GM18870 (cell line): ENCODE data around the gene PRPF6.

Experiments used
- ATAC-seq: cut with Tn5 transposase; IDR thresholded peaks from one replicate; pipeline ENCODE4 v1.9.1; 2021; ENCODE audit warnings: moderate library complexity; ENCODE audit not compliant: unreplicated experiment

The PRPF6 gene

DNA sequence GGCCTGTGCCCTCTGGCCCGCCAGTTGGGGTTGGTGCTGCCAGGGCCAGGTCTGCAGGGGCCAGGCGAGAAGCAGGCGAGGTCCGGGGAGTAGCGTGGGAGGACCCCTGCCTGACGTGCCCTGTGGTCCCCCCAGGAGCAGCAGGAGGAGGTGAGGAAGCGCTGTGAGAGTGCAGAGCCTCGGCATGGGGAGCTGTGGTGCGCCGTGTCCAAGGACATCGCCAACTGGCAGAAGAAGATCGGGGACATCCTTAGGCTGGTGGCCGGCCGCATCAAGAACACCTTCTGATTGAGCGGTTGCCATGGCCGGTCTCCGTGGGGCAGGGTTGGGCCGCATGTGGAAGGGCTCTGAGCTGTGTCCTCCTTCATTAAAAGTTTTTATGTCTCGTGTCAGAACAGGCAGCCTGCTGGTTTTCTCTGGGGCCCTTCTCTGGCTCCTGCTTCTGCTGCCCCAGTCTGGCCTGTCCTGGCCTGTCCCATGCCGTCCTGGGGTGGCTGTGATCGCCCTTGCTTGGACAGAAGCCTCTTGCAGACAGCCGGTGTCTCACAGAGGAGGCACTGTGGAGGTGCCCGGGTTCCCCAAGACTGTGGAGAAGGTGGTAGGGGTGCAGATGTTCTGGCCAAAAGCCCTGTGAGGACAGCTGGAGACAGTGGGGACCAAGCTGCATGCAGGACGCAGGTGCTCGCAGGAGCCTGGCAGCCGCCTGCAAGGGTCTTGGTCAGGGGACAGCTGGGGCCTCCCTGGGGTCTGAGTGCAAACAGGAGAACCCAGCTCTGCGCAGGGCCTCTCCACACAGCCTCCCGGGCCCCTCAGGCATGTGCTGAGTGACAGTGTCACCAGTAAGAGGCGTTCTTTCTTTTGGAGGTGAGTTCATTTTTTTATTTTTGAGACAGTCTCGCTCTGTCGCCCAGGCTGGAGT lies 52.0 kb downstream of the PRPF6 start:
- ATAC-seq = no peak

DNA sequence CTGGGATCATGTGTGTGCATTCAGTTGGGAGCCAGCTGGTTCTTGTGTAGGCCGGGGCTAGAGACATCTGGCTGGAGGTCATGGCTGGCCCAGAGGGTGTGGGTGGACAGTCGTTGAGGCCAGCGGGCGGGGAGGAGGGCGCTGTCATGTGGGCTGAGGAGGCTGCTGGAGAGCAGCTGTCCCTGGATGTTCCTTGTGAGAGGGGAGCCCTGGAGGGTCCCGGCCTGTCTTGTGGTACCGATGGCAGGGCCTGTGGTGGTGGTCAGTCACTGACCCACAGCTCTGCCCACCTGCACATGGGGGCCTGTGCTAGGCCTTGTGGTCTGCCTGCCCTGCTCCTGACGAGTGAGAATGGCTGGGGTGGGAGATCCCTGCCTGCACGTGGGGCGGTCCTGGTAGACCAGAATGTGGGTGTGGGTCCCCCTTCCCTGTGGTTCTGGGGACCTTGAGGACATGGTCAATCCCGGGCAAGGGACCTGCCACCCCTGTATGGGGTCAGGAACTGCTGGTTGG lies 53.1 kb downstream of the PRPF6 start:
- no peak for ATAC-seq

DNA sequence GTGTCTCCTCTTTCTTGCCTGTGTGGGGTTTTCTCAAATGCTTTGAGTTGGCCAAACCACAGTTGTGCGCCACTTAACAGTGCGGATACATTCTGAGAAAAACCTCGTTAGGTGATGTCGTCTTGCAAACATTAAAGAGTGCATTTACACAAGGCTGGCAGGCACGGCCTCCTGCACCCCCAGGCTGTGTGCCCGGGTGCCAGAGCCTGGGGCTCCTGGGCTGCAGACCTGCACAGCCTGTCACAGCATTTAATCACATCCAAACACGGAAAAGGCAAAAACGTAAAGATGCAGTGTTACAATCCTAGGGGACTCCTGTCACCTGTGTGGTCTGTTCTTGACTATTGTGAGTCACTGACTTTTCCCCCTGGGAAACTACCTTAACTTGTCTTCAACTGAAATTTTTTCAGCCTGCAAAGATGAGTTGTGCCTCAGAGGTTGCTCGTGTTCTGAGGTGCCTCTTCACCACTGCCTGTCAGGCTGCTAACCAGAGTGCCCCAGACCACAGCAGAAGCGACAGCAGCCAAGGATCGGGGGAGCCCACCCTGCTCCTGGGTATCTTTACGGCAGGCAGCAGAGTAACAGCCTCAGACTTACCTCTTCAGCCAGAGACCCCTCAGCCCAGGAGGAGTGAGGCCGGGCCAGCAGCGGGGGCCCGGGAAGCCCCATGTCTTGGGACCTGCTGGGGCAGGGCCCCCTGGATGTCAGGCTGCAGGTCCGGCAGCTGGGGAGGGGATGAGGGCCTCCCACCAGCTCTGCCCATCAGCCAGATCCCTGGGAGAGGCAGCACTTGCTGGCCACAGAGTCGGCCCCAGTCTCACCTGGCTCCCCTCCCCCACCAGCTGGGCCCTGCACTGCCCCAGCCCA lies 54.4 kb downstream of the PRPF6 start:
- no peak for ATAC-seq

DNA sequence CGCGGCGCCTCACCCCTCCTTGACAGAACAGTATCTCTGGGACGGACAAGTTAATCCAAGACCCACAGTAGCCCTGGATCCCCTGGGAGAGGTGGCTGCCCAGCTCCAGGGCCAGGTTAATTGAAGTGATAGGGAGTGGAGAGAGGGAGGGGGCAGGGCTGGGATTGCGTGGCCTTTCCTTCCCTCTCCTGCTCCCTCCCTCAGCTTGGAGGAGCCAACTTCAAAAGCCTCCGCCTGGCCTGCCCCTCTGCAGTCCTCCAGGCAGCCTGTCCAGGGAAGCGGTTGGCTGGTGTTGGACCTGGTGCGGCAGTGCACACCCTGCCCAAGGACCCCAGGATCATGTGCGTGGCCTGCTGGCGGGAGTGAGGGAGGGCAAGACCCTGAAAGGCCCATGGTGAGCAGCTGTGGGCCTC lies 55.0 kb downstream of the PRPF6 start, which contains the start of gene C20orf204:
Gene C20orf204 (plus strand): TSS at position 250 of the 413 bp plus-strand sequence. CDS start 142 bp downstream, at position 392.
- ATAC-seq = no peak

DNA sequence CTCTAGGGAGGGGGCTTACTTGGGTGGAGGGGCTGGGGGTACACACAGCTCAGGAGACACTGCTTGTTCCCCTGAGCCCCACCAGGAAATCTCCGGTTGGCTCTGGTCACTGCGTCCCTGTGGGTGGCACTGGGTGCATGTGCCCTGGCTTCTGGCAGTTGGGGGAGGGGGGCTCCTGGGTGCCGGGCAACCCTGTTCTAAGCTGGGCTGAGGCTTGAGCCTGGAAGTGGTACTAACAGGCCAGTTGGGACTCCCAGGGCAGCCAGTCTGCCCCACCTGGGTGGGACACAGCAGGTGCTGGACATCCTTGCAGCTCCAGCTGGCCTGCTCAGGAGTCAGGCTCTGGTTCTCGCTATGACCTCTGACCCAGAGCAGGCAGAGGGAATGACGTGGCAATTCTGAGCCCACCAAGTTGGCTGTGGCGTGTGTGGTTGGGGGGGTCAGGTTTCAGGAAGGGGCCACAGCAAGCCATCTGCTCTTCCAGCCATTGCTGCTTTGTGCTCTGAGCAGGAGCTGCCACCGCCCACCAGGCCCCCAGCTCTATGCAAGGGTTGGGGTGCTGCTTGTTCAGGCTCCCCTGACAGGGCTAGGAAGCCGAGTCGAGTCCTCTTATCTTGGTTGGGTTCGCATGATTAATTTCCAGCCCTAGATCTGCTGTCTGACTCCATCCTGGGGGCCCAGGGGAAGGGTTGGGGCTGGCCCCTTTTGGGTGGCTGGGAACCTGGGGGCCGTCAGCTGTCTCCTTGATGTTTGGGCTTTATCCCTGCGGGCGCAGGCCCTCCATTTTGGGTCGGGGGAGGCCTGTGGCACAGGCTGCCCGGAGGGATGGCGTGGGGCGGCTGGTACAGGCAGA lies 55.6 kb downstream of the PRPF6 start:
- ATAC-seq = no peak

DNA sequence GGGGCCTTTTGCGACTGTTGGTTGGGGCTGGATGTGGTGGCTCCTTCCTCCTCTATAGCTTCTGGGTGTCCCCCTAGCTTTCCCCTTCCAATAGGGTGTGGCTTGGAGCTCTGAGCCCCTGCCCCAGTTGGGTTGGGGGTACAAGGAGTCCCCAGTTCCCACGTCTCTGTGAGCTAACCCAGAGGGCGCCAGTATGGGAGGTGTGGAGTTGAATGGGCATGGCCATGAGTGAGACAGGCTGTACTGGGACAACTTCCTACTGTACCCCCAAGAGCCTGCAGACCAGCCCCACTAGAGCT lies 56.2 kb downstream of the PRPF6 start:
- ATAC-seq = no peak

DNA sequence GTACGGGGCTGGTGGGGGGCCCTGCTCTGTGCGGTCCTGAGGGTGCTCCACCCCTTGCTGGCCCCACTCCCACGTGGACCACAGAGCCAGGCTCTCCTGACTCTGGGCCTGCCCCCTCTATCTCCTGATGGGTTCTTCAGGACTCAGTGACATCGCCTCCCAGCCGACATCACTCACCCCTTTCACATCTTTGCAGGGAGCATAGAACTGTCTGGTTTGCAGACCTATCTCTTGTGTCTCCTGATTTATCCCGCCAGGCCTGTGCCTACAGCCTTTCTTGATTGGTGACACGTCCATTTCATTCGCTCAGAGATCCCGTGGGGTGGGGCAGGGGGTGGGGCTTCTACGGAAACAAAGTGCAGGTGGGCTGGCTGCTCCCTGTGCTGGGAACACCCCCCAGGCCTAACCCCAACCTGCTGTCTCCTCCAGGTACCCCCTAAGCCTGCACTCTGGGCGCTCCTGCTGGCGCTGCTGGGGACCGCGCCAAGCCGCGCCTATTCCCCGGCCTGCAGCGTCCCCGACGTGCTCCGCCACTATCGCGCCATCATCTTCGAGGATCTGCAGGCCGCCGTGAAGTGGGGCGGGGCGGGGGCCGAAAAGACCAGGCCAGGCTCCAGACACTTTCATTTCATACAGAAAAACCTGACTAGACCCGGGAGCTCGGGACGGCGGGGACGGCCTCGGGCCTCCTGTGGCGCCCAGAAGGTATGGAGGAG lies 56.7 kb downstream of the PRPF6 start:
- no peak for ATAC-seq

DNA sequence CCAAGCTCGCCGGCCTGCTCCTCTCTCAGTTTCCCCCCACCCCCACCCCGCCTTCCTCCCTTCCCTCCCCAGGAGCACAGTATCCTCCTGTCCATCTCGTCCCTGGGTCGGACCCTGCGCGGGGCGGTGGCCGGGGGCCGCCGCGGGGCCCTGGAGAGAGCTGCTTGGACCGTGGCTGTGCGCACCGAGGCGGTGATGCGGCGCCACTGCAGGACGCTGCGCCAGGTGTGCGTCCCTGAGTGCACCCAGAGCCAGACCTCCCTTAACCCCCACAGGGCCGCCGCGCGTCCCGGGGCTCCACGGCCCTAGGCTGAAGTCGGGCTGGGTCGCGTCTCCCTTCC lies 57.3 kb downstream of the PRPF6 start:
- no peak for ATAC-seq

DNA sequence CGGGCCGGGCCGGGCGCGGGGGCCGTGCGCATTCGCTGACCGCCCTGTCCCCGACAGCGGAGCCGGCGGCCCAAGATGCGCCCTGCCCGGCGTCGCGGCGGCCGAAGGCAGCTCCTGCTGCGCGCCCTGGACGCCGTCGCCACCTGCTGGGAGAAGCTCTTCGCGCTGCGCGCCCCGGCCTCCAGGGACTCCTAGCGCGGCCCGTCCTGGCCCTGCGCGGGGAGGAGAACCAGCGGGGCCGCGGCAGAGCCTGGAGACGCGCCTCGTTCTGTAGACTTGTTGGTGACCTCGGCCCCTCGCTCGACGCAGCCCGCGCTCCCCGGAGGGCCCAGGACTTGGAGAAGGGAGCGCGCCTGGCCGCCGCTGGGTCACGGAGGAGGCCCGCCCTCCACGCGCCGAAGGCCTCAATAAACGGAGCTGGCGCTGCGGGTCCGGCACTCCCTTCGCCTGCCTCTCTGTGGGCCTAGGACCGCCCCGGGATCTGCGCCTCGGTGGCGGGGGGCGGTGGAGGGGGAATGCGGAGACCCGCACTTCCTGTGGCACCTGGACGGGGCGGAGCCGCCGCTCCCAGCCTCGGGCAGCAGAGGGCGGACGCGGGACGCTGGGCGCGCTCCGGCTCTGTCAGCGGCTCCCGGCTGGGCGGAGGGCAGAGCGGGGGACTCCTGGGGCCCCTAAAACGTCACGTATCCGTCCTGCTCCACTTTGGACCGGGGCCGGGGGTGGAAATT lies 57.8 kb downstream of the PRPF6 start:
- no peak for ATAC-seq

DNA sequence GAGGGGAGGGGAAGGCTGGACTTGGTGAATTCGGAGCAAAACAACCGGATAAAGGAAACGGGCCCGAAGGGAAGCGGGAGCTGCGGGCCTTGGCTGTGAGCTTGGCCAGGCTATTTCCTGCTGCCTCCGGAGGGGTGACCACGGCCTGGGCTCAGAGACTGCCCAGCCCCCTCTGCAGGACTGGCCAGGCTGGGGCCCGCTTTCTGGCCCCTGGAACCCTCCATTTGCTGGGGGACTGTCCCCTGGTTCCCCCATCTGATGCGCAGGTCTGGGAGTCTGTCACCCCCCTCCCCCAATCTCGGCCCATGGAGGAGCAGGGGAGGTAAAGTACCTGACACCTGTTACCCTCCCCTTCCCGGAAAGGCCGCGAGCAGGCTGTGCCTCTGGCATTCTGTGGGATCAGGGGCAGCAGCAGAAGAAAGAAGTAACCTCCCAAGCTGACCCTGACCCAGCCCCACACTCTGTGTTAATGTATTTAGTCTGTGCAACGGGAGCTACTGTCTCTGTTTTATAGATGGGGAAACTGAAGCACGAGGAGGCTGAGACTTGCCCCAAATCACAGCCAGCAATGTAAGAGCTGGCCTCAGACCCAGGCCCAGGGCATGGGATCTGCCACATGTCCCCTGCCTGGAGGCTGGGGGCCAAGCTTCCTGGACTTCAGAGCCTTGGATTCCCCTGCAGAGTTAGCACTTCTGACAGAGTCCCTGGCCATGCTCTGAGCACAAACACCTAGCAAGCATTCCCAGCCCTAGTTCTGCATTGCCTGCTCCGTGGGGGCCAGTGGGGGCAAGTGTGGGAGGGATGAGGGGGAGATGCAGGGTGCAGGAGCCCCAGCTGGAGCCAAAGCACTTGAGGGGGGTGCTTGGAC lies 58.6 kb downstream of the PRPF6 start:
- ATAC-seq = no peak

DNA sequence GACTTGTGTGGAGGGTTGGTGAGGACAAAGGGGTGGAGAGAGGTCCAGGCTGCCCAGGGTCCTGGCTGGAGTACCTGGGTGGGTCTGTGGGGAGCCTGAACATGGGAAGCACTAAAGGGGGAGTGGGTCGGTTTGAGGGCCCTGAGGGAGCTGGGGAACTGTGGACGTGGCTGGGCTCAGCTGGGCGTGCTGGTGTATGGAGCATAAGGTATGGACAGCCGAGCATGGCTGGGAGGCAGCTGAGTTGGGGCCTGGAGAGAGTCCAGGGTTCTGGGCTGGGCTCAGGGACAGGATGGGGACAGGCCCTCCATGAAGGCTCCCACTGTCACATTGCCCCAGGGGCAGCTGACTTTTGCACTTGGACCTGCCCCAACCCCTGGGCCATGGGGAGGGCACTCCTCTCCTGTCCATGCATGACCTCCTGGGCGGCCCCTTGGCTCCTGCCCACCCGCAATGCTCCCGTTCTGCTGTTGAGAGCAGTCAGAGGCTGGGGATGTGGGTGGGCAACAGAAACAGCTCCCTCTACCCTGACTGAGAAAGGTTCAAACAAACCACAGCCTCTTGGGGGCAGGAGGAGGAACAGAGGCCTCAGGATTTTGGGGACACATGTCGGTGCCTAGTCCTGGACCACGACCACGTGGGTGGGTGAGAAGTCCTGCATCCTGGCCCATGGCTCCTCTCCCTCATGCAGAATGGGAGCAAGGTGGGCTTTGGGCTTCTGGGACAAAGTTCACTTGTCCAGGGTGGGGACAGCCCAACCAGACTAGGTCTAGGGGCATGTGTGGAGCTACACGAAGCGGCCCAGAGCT lies 59.5 kb downstream of the PRPF6 start:
- no peak for ATAC-seq

DNA sequence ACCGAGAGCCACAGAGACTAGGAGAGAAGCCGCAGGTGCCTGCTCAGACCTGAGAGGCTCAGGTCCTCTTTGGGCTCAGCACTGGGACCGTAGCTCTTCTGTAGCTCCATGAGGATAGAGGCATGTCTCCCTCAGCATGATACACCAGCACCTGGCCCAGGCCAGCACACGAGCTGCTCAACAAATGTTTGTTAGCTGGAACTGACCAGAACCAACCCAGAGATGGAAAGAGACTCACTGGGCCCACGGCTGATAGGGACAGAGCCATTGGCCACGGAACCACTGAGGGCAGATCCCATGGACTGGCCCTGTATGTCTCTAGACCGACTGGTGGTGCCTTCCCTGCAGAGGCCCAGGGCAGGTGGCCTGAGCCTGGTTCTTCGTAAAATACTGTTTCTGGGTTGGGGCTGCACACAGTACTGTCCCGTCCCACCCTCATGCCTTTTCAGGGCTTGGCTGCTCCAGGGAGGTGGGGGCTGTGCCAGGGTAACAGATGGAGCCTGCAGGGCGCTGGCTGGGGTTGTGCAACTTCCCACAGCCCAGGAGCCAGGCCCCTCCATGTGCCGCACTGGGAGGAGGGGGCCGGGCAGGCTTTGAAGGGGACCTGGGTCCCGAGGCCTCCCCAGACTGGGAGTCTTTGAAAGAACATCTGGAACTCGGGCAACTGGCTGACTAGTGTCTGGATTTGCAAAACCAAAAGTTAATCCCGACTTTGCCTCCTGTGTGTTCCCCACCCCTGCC lies 60.3 kb downstream of the PRPF6 start:
- ATAC-seq = no peak

DNA sequence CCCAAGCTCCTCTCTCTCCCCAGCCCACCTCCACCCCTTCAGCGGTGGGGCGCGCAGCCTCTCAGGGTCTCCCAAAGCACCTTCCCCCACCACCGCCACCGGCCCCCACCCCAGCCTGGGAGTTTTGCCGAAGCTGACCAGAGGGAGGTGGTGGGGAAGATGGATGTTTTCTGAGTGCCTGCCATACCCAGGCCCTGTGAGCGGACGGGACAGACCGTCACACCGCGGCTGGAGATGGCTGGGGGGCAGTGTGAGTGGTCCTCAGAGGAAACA lies 60.8 kb downstream of the PRPF6 start:
- no peak for ATAC-seq

DNA sequence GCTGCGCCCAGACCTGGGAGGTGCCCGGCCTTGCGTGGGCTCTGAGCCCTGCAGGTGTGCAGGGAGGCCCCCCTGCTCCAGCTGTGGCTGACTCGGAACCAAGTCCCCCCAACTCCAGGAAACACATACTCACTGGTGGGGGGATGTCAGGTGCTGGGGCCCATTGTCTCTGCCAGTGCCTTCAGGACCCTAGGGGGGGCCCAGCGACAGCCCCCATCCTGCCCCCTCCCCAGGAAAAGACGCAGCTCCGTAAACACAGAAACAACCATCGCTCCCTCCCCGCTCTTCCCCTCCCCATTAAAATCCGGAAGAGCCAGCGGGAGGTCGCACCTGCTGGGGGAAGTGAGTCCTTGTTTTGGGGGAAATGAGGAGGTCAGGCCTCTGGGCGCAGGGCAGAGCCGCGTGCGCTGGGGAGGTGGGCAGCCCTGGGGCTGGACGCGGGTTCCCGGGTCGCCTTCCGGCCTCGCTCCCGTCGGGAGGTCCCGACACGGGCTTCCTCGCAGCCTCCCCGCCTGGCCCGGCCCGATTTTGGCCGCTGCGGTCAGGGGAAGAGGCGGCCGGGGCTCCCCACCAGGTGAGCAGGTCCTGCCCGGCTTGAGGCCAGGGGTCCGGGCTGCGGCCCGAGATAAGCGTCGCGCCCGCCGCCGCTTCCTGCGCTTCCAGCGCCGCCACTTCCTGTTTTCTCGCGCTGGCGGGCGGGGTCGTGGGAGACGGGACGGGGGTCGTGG lies 61.3 kb downstream of the PRPF6 start:
- ATAC-seq = no peak

DNA sequence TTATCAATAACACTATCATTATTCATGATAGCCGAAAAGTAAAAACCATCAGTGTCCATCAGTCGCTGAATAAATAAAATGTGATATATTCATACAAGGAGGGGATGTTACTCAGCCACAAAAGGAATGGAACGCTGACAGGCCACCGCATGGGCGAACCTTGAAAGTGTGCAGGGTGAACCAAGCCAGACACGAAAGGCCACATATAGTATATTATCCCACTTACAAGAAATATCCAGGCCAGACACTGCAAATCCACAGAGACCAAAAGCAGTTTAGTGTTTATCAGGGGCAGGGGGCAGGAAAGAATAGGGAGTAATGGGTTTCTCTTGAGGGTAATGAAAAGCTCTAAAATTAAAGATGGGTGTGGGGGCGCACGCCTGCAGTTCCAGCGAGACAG lies 62.8 kb downstream of the PRPF6 start:
- no peak for ATAC-seq

DNA sequence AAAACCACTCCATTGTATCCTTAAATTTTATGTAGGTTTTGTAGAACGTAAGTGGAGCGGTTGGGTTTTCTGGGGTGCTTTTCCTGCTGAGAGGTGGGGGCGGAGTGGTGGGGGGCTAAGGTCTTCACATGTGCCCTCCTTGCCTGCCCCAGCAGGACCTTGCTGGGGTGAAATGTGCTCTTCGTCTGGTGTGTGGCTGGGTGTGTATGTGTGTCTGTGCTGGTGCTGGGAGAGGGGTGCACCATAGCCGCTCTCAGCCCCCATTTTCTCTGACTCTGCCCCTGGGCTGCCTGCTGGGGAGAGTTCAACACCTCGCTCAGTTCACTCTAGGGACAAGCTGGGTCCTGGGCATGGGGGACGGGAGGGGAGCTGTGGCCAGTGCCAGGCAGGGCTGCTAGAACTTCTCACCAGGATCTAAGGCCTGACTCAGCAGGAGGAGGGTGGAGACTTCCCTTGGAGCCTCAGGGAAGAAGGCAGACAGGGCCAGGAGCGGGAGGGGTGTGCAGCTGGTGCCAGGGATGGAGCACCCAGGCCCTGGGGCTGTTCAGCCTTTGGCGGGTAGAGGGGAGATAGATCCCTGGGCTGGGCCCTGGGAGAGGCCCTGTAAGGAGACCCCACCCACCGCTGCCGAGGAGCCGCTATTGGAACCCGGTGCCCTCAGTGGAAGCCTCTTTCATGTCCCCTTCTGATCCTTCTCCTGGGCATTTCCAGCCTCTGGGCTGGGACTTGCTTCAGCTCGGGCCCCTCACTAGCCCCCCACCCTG lies 63.7 kb downstream of the PRPF6 start:
- no peak for ATAC-seq
